Smooth muscle cell of trachea (primary cell): ENCODE data around the gene SYNM. TPM values are rescaled to one million over a fixed set of nuclear protein-coding genes. Genes with fewer than 3 reads are reported as not detected.

Experiments
- total RNA-seq: library from RNA; depleted of rRNA; stranded (reverse); fragments of >200 nt; gene quantifications from 2 replicates; pipeline ENCODE4 v1.2.1, GENCODE V29; 2014

SYNM gene, protein sequence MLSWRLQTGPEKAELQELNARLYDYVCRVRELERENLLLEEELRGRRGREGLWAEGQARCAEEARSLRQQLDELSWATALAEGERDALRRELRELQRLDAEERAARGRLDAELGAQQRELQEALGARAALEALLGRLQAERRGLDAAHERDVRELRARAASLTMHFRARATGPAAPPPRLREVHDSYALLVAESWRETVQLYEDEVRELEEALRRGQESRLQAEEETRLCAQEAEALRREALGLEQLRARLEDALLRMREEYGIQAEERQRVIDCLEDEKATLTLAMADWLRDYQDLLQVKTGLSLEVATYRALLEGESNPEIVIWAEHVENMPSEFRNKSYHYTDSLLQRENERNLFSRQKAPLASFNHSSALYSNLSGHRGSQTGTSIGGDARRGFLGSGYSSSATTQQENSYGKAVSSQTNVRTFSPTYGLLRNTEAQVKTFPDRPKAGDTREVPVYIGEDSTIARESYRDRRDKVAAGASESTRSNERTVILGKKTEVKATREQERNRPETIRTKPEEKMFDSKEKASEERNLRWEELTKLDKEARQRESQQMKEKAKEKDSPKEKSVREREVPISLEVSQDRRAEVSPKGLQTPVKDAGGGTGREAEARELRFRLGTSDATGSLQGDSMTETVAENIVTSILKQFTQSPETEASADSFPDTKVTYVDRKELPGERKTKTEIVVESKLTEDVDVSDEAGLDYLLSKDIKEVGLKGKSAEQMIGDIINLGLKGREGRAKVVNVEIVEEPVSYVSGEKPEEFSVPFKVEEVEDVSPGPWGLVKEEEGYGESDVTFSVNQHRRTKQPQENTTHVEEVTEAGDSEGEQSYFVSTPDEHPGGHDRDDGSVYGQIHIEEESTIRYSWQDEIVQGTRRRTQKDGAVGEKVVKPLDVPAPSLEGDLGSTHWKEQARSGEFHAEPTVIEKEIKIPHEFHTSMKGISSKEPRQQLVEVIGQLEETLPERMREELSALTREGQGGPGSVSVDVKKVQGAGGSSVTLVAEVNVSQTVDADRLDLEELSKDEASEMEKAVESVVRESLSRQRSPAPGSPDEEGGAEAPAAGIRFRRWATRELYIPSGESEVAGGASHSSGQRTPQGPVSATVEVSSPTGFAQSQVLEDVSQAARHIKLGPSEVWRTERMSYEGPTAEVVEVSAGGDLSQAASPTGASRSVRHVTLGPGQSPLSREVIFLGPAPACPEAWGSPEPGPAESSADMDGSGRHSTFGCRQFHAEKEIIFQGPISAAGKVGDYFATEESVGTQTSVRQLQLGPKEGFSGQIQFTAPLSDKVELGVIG (N-terminal part only)
- total RNA-seq = 5.4 and 6.3 TPM in 2 replicates

DNA sequence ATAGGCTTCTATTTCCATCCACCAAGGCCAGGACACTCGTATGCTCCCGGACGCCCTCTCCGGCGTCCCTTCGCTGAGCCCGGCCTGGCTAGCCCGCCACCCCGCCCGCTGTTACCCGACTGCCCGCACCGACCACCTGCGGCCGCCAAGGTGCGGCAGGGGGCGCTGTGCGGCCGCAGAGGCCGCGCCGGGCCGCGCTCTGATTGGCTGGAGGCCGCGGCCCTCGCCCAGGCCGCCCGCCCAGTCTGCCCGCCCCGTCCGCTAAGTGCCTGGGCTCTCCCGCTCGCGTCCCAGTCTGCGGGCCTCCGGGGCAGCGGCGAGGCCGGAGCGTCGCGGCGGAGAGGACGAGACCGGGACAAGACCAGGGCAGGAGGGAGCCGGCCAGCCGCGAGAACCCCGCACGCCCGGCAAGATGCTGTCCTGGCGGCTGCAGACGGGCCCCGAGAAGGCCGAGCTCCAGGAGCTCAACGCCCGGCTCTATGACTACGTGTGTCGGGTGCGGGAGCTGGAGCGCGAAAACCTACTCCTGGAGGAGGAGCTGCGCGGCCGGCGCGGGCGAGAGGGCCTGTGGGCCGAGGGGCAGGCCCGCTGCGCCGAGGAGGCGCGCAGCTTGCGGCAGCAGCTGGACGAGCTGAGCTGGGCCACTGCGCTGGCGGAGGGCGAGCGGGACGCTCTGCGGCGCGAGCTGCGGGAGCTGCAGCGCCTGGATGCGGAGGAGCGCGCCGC lies at the start of gene SYNM:
Gene SYNM (plus strand): TSS at position 293 of the 726 bp plus-strand sequence. CDS start 120 bp downstream, at position 413.

Other genes starting within 250 kb of the SYNM start
- not detected in 2 replicates for gene PGPEP1L, start 97.3 kb upstream of the SYNM start, total RNA-seq
- gene TTC23, start 144.5 kb downstream of the SYNM start, total RNA-seq = 30.6 and 35.6 TPM in 2 replicates
- gene LRRC28, start 146.4 kb downstream of the SYNM start, total RNA-seq = 18.7 and 25.2 TPM in 2 replicates